Cardiac muscle cell (in vitro differentiated cells and primary cell): ENCODE measurements around the gene PHTF2. TPM values are rescaled to one million over a fixed set of nuclear protein-coding genes. Genes with fewer than 3 reads are reported as not detected.

Experiments used
- DNase-seq, 2 donors: peaks; one replicate each; pipeline versions ENCODE4 v3.0.0 to v3.0.0-alpha.2; 2010 to 2017; ENCODE audit warnings: low read depth in 1 of 2, low spot score in 1 of 2
- H3K27ac ChIP-seq: fragments of 200-600 bp; sonication (generic); 2 replicates; pipeline ENCODE4 v1.5.1; 2016
- H3K27me3 ChIP-seq: fragments of 200-600 bp; sonication (generic); 2 replicates; pipeline ENCODE4 v1.6.0; 2016; ENCODE audit warnings: control low read depth
- H3K36me3 ChIP-seq: fragments of 200-600 bp; sonication (generic); 2 replicates; pipeline ENCODE4 v1.5.1; 2016; ENCODE audit warnings: control low read depth
- H3K4me1 ChIP-seq: fragments of 200-600 bp; sonication (generic); 2 replicates; pipeline ENCODE4 v1.8.1; 2017; ENCODE audit warnings: low read depth, mild to moderate bottlenecking, mixed run types
- H3K4me3 ChIP-seq: fragments of 200-600 bp; sonication (generic); 2 replicates; pipeline ENCODE4 v1.5.1; 2016; ENCODE audit warnings: mild to moderate bottlenecking
- H3K9me3 ChIP-seq: fragments of 200-600 bp; sonication (generic); 2 replicates; pipeline ENCODE4 v1.5.1; 2017; ENCODE audit warnings: low read depth, mild to moderate bottlenecking, control low read depth
- CTCF ChIP-seq: IDR thresholded peaks from 2 replicates; pipeline ENCODE4 v1.5.1; 2012; ENCODE audit warnings: low read depth, mild to moderate bottlenecking, low read length
- polyA plus RNA-seq: library from polyadenylated mRNA; unstranded; fragments of >200 nt; fragmentation: Nextera tagmentation; extraction: Ambion mirVana; gene quantifications from 2 replicates; pipeline ENCODE4 v1.2.1, GENCODE V29; 2016
- total RNA-seq: library from RNA; depleted of rRNA; stranded (reverse); fragments of >200 nt; gene quantifications from 2 replicates; pipeline ENCODE4 v1.2.3, GENCODE V29; 2016

Gene PHTF2
- total and polyA plus RNA-seq, 2 experiments from 2014 or later, result 28.4 to 36.6 TPM

DNA sequence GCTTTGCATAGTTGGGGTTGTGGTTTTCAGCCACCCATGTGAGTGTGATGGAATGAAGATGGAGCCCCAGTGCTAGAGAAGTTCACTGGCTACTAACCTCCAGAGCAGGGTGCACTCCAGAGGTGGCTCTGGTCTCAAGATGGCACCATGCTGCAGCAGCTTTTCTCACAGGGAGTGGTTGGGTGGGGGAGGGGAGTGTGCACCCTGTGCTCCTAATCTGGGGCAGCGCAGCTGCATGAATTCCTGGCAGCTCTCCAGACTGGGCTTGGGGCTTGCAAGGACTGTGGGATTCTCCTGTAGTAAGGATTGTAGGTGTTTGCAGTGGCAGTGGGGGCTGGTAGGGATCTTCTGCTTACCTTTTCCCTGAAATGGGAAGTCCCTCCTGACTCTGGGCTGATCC is 23.7 kb downstream of the PHTF2 start:
- TF ChIP-seq CTCF, result no peak
- Histone ChIP-seq H3K36me3 (no peaks in the 10 kb centered on the region), H3K4me3 (no peak overlapping the region), H3K9me3 (no peaks in the 10 kb centered on the region), H3K27ac (no peak overlapping the region), H3K27me3 (no peaks in the 10 kb centered on the region), H3K4me1 (no peaks in the 10 kb centered on the region)
- DNase-seq, result no peak

DNA sequence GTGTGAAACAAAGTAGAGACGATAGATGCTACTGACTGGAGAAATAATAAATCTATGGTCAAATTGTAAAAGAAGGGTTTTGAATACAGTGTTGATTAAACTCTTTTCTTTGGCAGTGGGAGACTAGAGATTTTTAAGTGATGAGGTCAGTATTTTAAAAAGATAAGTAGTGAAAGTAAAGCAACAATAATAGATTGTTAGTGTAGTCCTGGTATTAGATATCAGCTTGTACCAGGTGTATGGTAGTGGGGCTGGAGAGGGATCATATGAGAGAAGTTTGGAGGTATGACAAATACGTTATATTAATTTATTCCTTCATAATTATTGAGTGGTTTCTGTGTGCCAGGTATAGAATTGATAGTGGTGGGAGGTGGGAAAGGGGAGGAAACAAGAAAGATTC is 25.2 kb downstream of the PHTF2 start:
- Histone ChIP-seq H3K27me3 (no peaks in the 10 kb centered on the region), H3K9me3 (no peaks in the 10 kb centered on the region), H3K4me3 (no peak overlapping the region), H3K36me3 (no peaks in the 10 kb centered on the region), H3K27ac (no peak overlapping the region), H3K4me1 (no peaks in the 10 kb centered on the region)
- DNase-seq, result no peak
- no peak for TF ChIP-seq CTCF

DNA sequence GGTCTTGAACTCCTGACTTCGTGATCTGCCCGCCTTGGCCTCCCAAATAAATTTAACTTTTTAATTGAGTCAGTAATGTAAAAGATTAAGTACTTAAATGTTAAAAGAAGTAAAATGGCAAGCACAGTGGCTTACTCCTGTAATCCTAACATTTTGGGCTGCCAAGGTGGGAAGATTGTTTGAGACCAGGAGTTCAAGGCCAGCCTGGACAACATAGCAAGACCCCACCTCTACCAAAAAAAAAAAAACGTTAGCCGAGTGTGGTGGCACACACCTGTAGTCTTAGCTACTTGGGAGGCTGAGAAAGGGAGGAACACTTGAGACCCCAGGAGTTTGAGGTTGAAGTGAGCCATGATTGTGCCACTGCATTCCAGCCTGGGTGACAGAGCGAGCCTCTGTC is 26.1 kb downstream of the PHTF2 start:
- DNase-seq, result no peak
- Histone ChIP-seq H3K36me3 (no peaks in the 10 kb centered on the region), H3K4me3 (no peak overlapping the region), H3K4me1 (no peaks in the 10 kb centered on the region), H3K27ac (no peak overlapping the region), H3K27me3 (no peaks in the 10 kb centered on the region), H3K9me3 (no peaks in the 10 kb centered on the region)
- TF ChIP-seq CTCF, result no peak

- Histone ChIP-seq H3K27me3 (no peaks in the 10 kb centered on the region), H3K27ac (no peak overlapping the region), H3K36me3 (no peaks in the 10 kb centered on the region), H3K4me1 (peaks cover under 1% of the 10 kb centered on the region), H3K9me3 (no peaks in the 10 kb centered on the region), H3K4me3 (no peak overlapping the region)
- no peak for DNase-seq
- TF ChIP-seq CTCF, result no peak
Measured at GRCh38 chr7:77825131-77825530, 26.6 kb downstream of the PHTF2 start.

GRCh38 chr7:77826300-77826699 is 27.7 kb downstream of the PHTF2 start:
- Histone ChIP-seq H3K9me3 (no peaks in the 10 kb centered on the region), H3K4me3 (no peak overlapping the region)
- no peak for TF ChIP-seq CTCF

GRCh38 chr7:77827999-77828398 is 29.4 kb downstream of the PHTF2 start:
- no peak for DNase-seq
- Histone ChIP-seq H3K4me1 (peaks cover 23% of the 10 kb centered on the region), H3K36me3 (no peaks in the 10 kb centered on the region), H3K4me3 (no peak overlapping the region), H3K27ac (no peak overlapping the region), H3K9me3 (no peaks in the 10 kb centered on the region), H3K27me3 (no peaks in the 10 kb centered on the region)
- TF ChIP-seq CTCF, result no peak

More at GRCh38 chr7:77826300-77826699, 27.7 kb downstream of the PHTF2 start:
- Histone ChIP-seq H3K27ac (no peak overlapping the region), H3K4me1 (peaks cover 12% of the 10 kb centered on the region), H3K27me3 (no peaks in the 10 kb centered on the region), H3K36me3 (no peaks in the 10 kb centered on the region)
- no peak for DNase-seq
